Islet of Langerhans (tissue), 1 donor: ENCODE data around the gene RANBP2.
"Not testable (repeated sequence)": the region's sequence is repeated elsewhere in the genome, so short reads cannot be mapped to it uniquely, and the experiment has no call there.

ENCODE experiments used
- FAIRE-seq: peaks from one replicate; lab custom pipeline; 2011; peaks lifted over from hg19 to GRCh38; lab: Jason Lieb, UNC

Gene RANBP2

GRCh38 chr2:108719149-108720044 is at the start of gene RANBP2:
RANBP2 (plus strand) TSS chr2:108719482; CDS start chr2:108719607, 125 bp downstream.
- FAIRE-seq = no peak

- not testable (repeated sequence) for FAIRE-seq
Observed at GRCh38 chr2:108670282-108670681, 49.0 kb upstream of the RANBP2 start.

- FAIRE-seq = not testable (repeated sequence)
Observed at GRCh38 chr2:108672200-108672805, 47.0 kb upstream of the RANBP2 start.

GRCh38 chr2:108676522-108676921 is 42.8 kb upstream of the RANBP2 start:
- FAIRE-seq = not testable (repeated sequence)

GRCh38 chr2:108677239-108677744 is 42.0 kb upstream of the RANBP2 start:
- not testable (repeated sequence) for FAIRE-seq

- not testable (repeated sequence) for FAIRE-seq
Observed at GRCh38 chr2:108678198-108678651, 41.1 kb upstream of the RANBP2 start.

- not testable (repeated sequence) for FAIRE-seq
Observed at GRCh38 chr2:108680805-108681204, 38.5 kb upstream of the RANBP2 start.

GRCh38 chr2:108688818-108689756 is 30.2 kb upstream of the RANBP2 start:
- not testable (repeated sequence) for FAIRE-seq

- not testable (repeated sequence) for FAIRE-seq
Observed at GRCh38 chr2:108690001-108690400, 29.3 kb upstream of the RANBP2 start.

- no peak for FAIRE-seq
Observed at GRCh38 chr2:108691447-108691846, 27.8 kb upstream of the RANBP2 start.

GRCh38 chr2:108701208-108701607 is 18.1 kb upstream of the RANBP2 start:
- no peak for FAIRE-seq

GRCh38 chr2:108701806-108702205 is 17.5 kb upstream of the RANBP2 start:
- no peak for FAIRE-seq

GRCh38 chr2:108704871-108705270 is 14.4 kb upstream of the RANBP2 start:
- FAIRE-seq = no peak

- FAIRE-seq = no peak
Observed at GRCh38 chr2:108707300-108707699, 12.0 kb upstream of the RANBP2 start.

- FAIRE-seq = not testable (repeated sequence)
Observed at GRCh38 chr2:108716971-108717370, 2.3 kb upstream of the RANBP2 start.

- not testable (repeated sequence) for FAIRE-seq
Observed at GRCh38 chr2:108726048-108726447, 6.8 kb downstream of the RANBP2 start.

- not testable (repeated sequence) for FAIRE-seq
Observed at GRCh38 chr2:108734656-108735055, 15.4 kb downstream of the RANBP2 start.

- FAIRE-seq = not testable (repeated sequence)
Observed at GRCh38 chr2:108757973-108758372, 38.7 kb downstream of the RANBP2 start.

GRCh38 chr2:108762618-108763017 is 43.3 kb downstream of the RANBP2 start:
- not testable (repeated sequence) for FAIRE-seq

- not testable (repeated sequence) for FAIRE-seq
Observed at GRCh38 chr2:108766671-108767070, 47.4 kb downstream of the RANBP2 start.

GRCh38 chr2:108767859-108768258 is 48.6 kb downstream of the RANBP2 start:
- FAIRE-seq = not testable (repeated sequence)

GRCh38 chr2:108776475-108776874 is 57.2 kb downstream of the RANBP2 start:
- no peak for FAIRE-seq
